ENCODE measurements around the gene CTSE.
"Not testable (repeated sequence)": the region's sequence is repeated elsewhere in the genome, so short reads cannot be mapped to it uniquely, and the experiment has no call there.

CTSE gene

DNA sequence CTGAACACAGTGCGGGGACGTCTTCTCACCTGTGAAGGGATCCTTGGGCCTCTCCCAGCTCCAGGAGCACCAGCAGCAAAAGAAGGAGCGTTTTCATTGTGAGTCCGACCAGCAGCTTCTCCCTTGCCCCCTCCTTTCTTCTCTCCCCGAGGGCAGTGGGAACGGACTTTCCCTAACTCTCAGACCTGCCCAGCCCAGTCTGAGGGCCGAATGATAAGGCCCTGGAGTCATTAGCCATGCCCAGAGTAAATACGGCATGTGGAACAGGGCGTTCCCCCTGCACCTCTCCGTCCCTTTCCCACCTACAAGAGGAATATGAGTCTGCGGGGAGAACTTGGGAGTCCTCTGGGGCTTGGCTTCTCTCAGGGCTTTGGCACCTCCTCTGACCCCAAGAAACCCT is at the start of gene CTSE:
TSS of gene CTSE (minus strand) at position 201 of the 400 bp plus-strand sequence. CDS start at position 97, 104 bp downstream.
- DNase-seq: no peak

DNA sequence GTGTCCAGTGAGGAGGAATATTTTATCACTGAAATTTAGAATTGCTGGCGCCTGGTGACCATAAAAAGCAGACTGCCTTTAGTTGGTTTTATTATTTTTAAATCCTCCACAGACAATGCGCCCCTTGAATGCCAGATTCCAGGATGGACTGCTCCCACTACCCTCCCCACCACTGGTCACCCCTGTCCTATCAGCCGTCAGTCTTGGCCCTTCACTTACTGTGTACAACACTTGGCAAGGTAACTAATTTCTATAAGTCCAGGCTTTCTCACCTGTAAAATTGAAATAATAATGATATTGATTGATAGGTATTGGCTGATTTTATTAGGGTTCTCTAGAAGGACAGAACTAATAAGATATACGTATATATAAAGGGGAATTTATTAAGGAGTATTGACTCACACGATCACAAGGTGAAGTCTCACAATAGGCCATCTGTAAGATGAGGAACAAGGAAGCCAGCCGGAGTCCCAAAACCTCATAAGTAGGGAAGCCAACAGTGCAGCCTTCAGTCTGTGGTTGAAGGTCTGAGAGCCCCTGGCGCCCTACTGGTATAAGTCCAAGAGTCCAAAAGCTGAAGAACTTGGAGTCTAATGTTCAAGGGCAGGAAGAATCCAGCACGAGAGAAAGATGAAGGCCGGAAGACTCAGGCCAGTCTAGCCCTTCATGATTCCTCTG is 47.1 kb upstream of the CTSE start:
- DNase-seq: no peak

DNA sequence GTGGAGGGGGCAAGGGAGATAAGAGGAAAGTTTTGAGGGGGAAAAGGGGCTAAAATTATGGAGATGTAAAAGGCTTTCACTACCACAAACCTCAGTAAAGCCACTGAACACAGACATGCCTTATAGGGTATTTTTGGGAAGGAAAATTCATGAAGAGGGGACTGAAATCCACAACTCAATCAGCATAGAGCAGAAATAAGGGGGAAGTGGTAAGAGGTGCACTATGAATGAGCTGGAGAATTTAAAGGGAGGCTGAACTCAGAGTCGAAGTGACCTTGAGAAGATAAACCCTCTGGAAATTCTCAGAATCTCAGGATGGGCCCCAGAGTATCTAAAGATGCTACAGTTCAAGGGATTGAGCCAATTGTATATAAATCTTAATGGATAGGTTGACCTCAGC is 44.6 kb upstream of the CTSE start:
- DNase-seq: no peak

DNA sequence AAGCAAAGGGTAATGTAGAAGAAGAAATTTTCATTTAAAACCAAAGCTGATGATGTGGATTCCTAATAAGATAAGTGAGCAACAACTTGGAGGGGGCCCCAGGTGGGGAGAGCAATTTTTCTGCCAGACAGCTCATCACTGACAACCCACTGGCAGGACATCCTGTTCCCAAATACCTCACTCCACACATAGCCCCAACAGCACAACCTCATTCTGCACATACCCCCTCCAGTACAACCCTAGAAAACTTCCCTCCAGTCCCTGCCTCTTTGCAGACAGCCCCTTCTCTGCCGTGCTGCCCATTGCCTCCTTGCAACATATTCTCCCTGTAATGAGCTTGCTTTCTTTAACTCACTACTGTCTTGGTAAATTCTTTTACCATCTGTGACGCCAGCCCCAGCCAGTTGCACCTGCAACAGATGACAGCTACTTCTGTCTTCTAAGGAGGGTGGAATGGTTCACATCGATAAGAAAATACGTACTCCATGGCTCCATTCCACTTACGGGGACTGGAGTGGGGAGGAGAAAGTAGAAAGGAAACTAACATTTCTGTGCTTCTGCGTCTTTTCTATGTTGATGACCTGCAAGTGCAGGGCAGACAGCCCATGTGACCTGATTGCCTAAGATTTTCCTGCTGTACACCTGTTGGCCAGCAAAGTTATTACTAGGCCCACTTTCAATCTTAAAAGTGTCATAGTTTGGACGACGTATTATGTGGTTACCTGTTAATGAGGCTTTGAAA is 44.0 kb upstream of the CTSE start:
- DNase-seq: no peak

DNA sequence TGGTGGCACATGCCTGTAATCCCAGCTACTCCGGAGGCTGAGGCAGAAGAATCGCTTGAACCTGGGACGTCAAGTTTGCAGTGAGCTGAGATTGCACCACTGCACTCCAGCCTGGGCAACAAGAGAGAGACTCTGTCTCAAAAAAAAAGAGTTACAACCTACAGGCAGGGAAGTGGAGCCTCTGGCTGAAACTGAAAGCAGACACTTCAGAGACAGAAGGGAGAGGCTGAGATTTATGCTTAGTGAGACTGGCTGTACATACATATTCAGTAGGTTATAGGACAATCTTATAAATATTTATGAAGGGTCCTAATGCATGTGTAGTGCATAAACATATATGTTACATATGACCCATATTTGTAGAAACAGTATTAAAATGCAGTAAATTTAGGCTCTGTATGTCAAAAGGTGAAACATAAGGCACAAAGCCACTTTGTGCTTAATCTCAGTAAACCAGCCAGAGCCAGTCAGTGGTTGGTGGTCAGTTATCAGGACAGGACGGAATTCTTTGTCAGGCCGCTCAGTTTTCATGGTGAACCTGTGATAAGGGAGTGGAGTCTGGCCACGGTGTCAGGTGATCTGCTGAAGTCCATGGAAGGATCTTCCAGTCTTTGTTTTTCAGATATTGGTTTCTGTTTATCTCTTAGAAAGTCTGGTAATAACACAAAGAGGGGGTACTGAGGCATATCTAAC is 42.9 kb upstream of the CTSE start:
- no peak for DNase-seq

DNA sequence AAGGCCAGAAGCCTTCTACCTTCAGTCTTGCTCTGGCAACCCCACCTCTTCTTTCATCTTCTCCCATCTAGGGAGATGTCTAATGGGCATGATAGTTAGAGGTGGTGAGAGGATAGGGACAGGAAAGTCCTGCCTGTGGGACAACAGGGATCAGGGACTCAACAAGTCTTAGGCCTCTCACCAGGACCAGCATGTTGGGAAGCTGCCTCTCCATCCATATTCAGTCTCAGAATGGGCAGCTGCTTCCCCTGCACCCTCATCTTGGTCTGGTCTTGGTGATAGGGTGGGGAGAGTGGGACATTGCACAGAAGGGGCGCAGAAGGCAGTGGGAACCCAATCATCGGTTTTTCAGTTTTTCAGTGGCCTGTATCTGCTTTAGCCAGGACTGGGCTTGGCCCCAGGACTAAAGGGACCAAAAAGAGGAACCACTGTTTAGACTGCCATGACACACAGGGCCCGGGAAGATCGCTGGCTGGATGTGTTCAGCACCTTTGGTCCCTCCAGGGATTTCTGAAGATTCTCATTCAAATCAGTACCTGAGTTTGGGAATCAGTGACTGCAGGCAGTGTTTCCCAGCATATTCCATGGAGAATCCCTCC is 42.0 kb upstream of the CTSE start:
- no peak for DNase-seq

DNA sequence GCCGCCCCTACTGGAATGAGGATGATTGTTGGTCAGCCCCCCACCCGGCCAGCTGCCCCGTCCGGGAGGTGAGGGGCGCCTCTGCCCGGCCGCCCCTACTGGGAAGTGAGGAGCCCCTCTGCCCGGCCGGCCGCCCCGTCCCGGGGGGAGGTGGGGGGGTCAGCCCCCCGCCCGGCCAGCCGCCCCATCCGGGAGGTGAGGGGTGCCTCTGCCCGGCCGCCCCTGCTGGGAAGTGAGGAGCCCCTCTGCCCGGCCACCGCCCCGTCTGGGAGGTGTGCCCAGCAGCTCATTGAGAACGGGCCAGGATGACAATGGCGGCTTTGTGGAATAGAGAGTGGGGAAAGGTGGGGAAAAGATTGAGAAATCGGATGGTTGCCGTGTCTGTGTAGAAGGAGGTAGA is 40.8 kb upstream of the CTSE start:
- DNase-seq: not testable (repeated sequence)

DNA sequence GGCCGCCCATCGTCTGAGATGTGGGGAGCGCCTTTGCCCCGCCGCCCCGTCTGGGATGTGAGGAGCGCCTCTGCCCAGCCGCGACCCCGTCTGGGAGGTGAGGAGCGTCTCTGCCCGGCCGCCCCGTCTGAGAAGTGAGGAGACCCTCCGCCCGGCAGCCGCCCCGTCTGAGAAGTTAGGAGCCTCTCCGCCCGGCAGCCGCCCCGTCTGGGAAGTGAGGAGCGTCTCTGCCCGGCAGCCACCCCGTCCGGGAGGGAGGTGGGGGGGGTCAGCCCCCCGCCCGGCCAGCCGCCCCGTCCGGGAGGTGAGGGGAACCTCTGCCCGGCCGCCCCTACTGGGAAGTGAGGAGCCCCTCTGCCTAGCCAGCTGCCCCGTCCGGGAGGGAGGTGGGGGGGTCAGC is 40.3 kb upstream of the CTSE start:
- not testable (repeated sequence) for DNase-seq

DNA sequence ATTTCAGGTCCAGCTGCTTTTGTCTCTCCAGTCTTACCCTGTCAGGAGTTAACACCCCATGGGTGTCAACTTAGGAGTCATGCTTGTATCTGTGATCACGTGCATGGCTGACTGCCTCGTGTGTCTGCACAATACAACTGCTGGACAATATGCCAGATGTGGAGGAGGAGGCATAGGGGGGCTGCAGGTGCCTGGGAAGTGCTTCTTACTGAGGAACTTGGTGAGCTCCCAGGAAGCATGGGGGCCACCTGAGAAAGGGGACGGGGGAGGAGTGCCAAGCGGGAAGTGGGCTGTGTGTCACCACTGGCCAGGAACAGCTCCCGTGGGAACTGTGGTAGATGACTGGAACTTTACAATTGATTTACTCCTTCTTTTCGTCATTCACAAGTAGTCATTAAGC is 38.8 kb upstream of the CTSE start:
- no peak for DNase-seq

DNA sequence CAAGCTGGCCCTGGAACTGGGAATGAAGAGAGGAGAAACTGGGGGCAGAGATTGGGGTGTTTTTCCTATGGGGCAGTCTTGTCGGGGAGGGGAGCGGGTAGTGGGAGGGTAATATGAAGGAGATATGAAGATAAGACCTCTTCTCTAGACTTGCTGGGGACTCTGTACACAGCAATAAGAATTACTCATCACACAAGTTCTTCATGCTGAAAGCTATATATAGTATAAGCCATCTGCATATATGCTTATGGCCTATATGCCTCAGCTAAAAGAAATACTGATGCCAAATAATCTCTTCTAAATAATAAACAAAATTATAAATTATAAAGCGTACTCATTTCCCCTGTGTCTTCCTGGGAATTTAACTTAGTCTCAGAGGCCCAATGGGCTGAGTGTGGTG is 37.1 kb upstream of the CTSE start:
- no peak for DNase-seq

DNA sequence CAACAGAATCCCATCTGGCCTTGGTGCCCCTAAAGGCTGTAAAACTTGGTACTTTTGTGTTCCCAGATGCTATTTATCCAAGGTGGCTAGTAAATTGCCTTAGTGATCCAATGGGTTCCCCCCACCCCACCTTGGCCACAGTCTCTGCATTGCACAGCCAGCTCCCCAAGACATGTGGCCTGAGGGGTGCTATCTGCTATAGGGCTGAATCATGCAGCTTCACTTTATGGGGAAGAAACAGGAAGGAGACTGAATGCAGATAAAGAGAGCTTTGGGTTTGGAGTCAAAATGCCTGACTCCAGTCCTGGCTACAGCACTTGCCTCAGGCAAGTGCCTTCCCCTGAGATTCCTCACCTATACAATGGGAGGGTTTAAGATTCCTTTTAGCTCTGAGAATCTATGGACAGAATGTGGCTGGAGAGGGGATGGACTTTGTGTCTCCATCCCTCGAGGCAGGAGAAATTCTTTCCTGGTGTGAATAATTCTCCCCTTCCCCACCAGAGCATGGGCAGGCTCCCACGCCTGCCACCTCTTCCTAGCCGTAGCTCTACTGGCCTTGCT is 35.7 kb upstream of the CTSE start:
- DNase-seq: no peak

DNA sequence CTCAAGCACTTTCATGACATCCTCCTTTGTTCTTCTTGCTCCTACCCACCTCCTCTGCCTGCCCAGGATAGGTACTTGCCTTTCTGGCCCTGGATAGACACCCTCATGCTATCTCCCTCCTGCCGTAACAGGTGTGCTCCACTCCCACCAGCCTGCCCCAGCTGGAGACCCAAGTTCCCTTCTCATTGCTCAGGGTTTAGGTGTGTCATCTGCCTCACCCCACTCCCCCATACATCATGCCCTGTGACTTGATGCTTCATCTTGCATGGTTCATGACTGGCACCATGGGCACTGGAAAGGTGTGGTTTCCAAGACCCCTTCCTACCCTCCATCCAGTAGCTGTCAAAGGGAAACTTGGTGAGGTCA is 35.2 kb upstream of the CTSE start:
- DNase-seq: no peak

DNA sequence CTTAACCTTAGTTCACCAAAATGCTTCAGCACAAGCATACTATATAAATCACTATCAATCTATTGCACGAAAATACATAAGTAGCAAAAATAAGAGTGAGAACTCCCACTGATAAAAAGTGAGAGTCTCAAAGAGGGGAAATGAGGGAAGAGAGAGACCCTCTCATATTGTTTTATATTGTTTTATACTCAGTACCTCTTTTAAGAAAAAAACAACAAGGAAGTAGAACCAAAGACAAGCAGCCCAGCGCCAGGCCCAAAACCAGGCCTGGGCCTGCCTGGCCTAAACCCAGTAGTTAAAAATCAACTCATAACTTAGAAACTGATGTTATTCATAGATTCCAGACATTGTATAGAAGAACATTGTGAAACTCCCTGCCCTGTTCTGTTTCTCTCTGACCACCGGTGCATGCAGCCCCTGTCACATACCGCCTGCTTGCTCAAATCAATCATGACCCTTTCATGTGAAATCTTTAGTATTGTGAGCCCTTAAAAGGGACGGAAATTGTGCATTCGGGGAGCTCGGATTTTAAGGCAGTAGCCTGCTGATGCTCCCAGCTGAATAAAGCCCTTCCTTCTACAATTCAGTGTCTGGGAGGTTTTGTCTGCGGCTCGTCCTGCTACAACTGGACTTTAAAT is 34.7 kb upstream of the CTSE start:
- not testable (repeated sequence) for DNase-seq

DNA sequence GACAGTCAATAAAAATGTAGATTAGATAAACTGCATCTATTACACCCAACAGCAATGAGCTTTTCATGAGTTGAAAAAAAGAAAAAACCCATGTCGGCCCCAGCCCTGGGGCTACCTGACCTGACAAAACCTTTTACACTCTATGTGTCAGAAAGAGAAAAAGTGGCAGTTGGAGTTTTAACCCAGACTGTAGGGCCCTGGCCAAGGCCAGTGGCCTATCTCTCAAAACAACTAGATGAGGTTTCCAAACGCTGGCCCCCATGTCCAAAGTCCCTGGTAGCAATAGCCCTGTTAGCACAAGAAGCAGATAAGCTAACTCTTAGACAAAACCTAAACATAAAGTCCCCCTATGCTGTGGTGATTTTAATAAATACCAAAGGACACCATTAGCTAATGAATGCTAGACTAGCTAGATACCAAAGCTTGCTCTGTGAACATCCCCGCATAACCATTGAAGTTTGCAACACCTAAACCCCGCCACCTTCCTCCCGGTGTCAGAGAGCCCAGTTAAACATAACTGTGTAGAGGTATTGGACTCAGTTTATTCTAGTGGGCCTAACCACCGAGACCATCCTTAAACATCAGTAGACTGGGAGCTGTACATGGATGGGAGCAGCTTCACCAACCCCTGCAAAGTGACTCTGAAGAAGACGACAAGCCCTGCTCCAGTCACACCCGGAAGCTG is 32.1 kb upstream of the CTSE start:
- DNase-seq: not testable (repeated sequence)

DNA sequence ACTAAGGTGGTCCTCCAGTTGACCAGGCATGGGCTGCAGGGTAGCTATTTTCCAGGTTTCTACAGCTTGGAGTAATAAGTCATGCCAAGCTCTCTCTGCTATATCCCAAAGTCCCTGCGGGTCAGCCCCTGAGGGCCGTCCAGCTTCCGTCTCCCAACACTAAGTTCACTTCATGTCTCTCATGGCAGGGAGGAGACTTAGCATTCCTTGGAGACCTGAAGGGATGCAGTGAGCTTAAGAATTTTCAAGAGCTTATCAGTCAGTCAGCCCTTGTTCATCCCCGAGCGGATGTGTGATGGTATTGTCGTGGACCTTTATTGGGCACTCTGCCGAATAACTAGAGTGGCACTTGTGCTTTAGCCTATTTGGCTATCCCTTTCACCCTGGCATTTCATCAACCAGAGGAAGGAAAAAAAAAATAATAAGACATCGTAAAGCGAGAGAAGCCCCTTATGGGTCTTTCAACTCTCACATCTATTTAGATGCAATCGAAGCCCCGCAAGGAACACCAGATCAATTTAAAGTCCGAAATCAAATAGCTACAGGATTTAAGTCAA is 31.5 kb upstream of the CTSE start:
- not testable (repeated sequence) for DNase-seq

DNA sequence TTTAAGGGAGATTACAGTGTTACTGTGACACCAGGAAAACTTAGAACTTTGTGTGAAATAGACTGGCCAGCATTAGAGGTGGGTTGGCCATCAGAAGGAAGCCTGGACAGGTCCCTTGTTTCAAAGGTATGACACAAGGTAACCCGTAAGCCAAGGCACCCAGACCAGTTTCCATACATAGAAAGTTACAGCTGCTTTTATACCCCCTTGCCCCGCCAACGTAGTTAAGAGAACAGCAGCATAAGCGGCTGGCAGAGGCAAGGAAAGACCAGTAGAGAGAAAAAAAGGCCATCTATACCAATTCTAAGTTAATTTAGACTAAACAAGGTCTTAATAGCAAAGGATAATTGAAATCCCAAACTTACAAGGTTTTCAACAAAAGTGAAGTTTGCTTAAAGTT is 29.9 kb upstream of the CTSE start:
- DNase-seq: not testable (repeated sequence)

DNA sequence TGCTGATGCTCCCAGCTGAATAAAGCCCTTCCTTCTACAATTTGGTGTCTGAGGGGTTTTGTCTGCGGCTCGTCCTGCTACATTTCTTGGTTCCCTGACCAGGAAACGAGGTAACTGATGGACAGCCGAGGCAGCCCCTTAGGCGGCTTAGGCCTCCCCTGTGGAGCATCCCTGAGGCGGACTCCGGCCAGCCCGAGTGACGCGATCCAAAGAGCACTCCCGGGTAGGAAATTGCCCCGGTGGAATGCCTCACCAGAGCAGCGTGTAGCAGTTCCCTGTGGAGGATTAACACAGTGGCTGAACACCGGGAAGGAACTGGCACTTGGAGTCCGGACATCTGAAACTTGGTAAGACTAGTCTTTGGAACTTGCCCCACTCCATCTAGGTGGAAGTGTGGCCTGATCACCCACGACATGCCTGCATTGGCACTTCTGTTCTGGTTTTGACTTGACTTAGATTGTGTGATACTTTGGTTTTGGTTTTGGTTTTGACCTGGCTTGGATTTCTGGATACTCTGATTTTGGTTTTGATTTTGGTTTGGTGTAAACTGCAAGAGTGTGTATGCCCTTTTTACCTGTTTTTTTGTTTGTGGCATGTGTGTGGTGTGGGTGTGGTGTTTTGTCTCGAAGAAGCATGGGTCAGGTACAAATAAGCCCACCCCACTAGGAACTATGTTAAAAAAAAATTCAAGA is 29.4 kb upstream of the CTSE start, which contains the start of gene RHEX:
TSS of gene RHEX (plus strand) at position 255 of the 692 bp plus-strand sequence. CDS start 44,656 bp downstream, outside the sequence.
- DNase-seq: not testable (repeated sequence)

DNA sequence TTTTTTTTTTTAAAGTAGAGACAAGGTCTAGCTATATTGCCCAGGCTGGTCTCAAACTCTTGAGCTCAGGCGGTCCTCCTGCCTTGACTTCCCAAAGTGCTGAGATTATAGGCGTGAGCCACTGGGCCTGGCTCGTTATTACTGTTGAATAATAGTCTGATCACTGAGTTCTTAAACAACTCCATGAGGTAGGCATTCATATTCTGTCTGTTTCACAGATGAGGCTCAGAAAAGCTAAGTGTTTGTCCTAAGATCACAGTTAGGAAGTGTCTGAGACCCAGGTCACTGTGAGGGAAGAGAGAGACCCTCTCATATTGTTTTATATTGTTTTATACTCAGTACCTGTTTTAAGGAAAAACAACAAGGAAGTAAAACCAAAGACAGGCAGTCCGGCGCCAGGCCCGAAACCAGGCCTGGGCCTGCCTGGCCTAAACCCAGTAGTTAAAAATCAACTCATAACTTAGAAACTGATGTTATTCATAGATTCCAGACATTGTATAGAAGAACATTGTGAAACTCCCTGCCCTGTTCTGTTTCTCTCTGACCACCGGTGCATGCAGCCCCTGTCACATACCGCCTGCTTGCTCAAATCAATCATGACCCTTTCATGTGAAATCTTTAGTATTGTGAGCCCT is 28.7 kb upstream of the CTSE start:
- DNase-seq: not testable (repeated sequence)

DNA sequence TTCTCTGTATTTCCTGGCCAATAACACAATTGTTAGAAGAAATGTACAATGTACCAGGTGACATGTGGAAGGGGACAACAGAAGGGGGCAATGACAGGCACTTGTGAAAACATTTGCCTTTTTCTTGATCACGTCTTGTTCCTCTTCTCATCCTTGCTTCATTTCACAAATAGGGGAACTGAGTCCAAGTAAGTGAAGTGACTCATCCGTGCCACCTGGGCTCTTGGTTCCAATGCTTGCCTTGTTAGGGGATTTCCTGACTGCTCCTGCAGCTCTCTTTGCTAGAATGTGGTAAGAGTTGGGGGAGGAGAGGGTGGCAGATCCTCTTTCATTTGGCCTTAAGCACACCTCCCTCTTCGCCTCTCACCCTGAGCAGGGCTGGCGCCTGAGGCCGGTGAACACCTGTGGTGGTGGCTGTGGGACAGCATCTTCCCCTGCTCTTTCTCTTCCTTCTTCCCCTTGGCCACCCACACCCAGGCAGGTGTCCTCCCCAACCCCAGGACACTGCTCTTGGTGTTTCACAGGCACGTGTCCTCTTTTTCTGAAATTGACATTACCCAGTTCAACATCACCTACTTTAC is 27.1 kb upstream of the CTSE start:
- no peak for DNase-seq
